CD14-positive monocyte (primary cell): ENCODE data around the gene KCNH5. TPM values are rescaled to one million over a fixed set of nuclear protein-coding genes. Genes with fewer than 3 reads are reported as not detected.

Experiments
- DNase-seq, 3 donors: peaks; one replicate each; pipeline ENCODE4 v3.0.0-alpha.2; 2011 to 2022
- H2AFZ ChIP-seq: 2 replicates; pipeline ENCODE4 v1.6.0; 2012; ENCODE audit warnings: mild to moderate bottlenecking, low read depth, low read length, inconsistent platforms; ENCODE audit not compliant: insufficient read depth, poor library complexity, severe bottlenecking
- H3K27ac ChIP-seq, 2 donors: 1 replicate in 1 of 2; 2 replicates in 1 of 2; pipeline ENCODE4 v1.5.1; 2012 to 2013; ENCODE audit warnings: low read length in 2 of 2, control low read depth in 1 of 2, inconsistent platforms in 1 of 2, low read depth in 1 of 2, mild to moderate bottlenecking in 1 of 2
- H3K27me3 ChIP-seq, 2 donors: one replicate each; pipeline versions ENCODE4 v1.6.0 to v1.6.1; 2011 to 2013; ENCODE audit warnings: low read length in 2 of 2; ENCODE audit not compliant: control insufficient read depth in 2 of 2, insufficient read depth in 2 of 2
- H3K36me3 ChIP-seq, 2 donors: replicated peaks in 1 of 2; 1 replicate in 1 of 2; 2 replicates in 1 of 2; pipeline versions ENCODE4 v1.5.1 to v1.6.1; 2012 to 2013; ENCODE audit warnings: low read length in 2 of 2, control low read depth in 1 of 2, inconsistent platforms in 1 of 2, mild to moderate bottlenecking in 1 of 2; ENCODE audit not compliant: insufficient read depth in 2 of 2, control insufficient read depth in 1 of 2
- H3K4me1 ChIP-seq, 2 donors: 1 replicate in 1 of 2; 2 replicates in 1 of 2; pipeline versions ENCODE4 v1.5.1 to v1.6.1; 2012 to 2013; ENCODE audit warnings: low read length in 2 of 2, control low read depth in 1 of 2, inconsistent platforms in 1 of 2, mild to moderate bottlenecking in 1 of 2, moderate library complexity in 1 of 2; ENCODE audit not compliant: insufficient read depth in 2 of 2, control insufficient read depth in 1 of 2
- H3K4me2 ChIP-seq: replicated peaks from 2 replicates; pipeline ENCODE3; 2012; ENCODE audit warnings: low read length, moderate library complexity, mild to moderate bottlenecking; ENCODE audit not compliant: poor library complexity, severe bottlenecking; ENCODE audit errors: extremely low read depth
- H3K4me3 ChIP-seq, 3 experiments: fragments of 200-600 bp in 1 of 3; sonication (generic) in 1 of 3; replicated peaks in 1 of 3; 1 replicate in 2 of 3; 2 replicates in 1 of 3; pipeline ENCODE4 v1.5.1; 2011 to 2013; ENCODE audit warnings: low read length in 3 of 3, mild to moderate bottlenecking in 3 of 3, control low read depth in 2 of 3, low read depth in 2 of 3, inconsistent platforms in 1 of 3, moderate library complexity in 1 of 3
- H3K79me2 ChIP-seq: 2 replicates; pipeline ENCODE4 v1.6.0; 2012; ENCODE audit warnings: mild to moderate bottlenecking, control low read depth, inconsistent platforms, low read length, moderate library complexity; ENCODE audit not compliant: insufficient read depth
- H3K9ac ChIP-seq: 2 replicates; pipeline ENCODE4 v1.6.0; 2017; ENCODE audit warnings: low read length, mild to moderate bottlenecking; ENCODE audit not compliant: insufficient read depth, poor library complexity, severe bottlenecking
- H3K9me3 ChIP-seq, 2 donors: replicated peaks in 1 of 2; 1 replicate in 1 of 2; 2 replicates in 1 of 2; pipeline versions ENCODE4 v1.5.1 to v1.6.1; 2012 to 2013; ENCODE audit warnings: low read length in 2 of 2, control low read depth in 1 of 2; ENCODE audit not compliant: control insufficient read depth in 1 of 2, insufficient read depth in 1 of 2
- H4K20me1 ChIP-seq: 2 replicates; pipeline ENCODE4 v1.6.0; 2012; ENCODE audit warnings: mild to moderate bottlenecking, low read length, control low read depth, moderate library complexity; ENCODE audit not compliant: insufficient read depth
- H3K27ac Mint-ChIP-seq, 7 donors: one replicate each; pipeline ENCODE4 v1.8.0; 2020; ENCODE audit warnings: mild to moderate bottlenecking in 7 of 7, mixed read lengths in 7 of 7, moderate library complexity in 6 of 7, inconsistent platforms in 2 of 7
- H3K27me3 Mint-ChIP-seq, 3 donors: one replicate each; pipeline ENCODE4 v1.8.0; 2021 to 2022; ENCODE audit warnings: low read depth in 3 of 3, mild to moderate bottlenecking in 3 of 3, mixed read lengths in 3 of 3, moderate library complexity in 3 of 3, inconsistent platforms in 1 of 3
- H3K36me3 Mint-ChIP-seq, 2 donors: one replicate each; pipeline ENCODE4 v1.8.0; 2020; ENCODE audit warnings: mixed read lengths in 2 of 2, inconsistent platforms in 1 of 2, mild to moderate bottlenecking in 1 of 2
- H3K4me1 Mint-ChIP-seq: one replicate; pipeline ENCODE4 v1.8.0; 2020; ENCODE audit warnings: mild to moderate bottlenecking, mixed read lengths
- H3K4me3 Mint-ChIP-seq, 2 donors: one replicate each; pipeline ENCODE4 v1.8.0; 2020; ENCODE audit warnings: mild to moderate bottlenecking in 2 of 2, mixed read lengths in 2 of 2, moderate library complexity in 1 of 2
- H3K9me3 Mint-ChIP-seq, 7 donors: one replicate each; pipeline ENCODE4 v1.8.0; 2020 to 2022; ENCODE audit warnings: mixed read lengths in 7 of 7, mild to moderate bottlenecking in 6 of 7, moderate library complexity in 6 of 7, inconsistent platforms in 2 of 7
- CTCF ChIP-seq: fragments of 200-600 bp; IDR thresholded peaks from one replicate; pipeline ENCODE4 v1.8.0; 2022; ENCODE audit warnings: antibody characterized with exemption, mild to moderate bottlenecking
- WGBS: methylation state at CpG from one replicate; pipeline ENCODE4 v1.1.5; 2013; ENCODE audit warnings: missing lambda C conversion rate; ENCODE audit not compliant: insufficient coverage; 5-methylcytosine and 5-hydroxymethylcytosine counted together
- intact Hi-C, 2 donors: fragments of 100-400 bp; cut with micrococcal nuclease; formaldehyde crosslinking; loops; one replicate each; pipeline versions ENCODE4 v1.15.0 to v1.15.1; 2023
- polyA plus RNA-seq, 3 donors: library from polyadenylated mRNA; depleted of rRNA in 1 of 3; unstranded in 2 of 3; stranded (reverse) in 1 of 3; fragments of 300-500 nt in 2 of 3; fragments of >200 nt in 1 of 3; fragmentation: Illumina TruSeq in 2 of 3; gene quantifications; 1 replicate in 2 of 3; 2 replicates in 1 of 3; pipeline ENCODE4 v1.2.3, GENCODE V29; 2012 to 2021

The KCNH5 gene
- polyA plus RNA-seq, 3 donors: not detected

GRCh38 chr14:62886461-62886860 is 158.8 kb downstream of the KCNH5 start:
- Histone ChIP-seq H3K4me1 (no peaks in the 10 kb centered on the region), H3K27ac (no peak overlapping the region), H3K4me2 (no peak overlapping the region), H3K79me2 (no peaks in the 10 kb centered on the region), H3K36me3 (no peaks in the 10 kb centered on the region), H4K20me1 (no peaks in the 10 kb centered on the region), H3K4me3 (no peak overlapping the region), H3K9ac (no peak overlapping the region), H3K27me3 (no peaks in the 10 kb centered on the region), H2AFZ (no peak overlapping the region), H3K9me3 (no peaks in the 10 kb centered on the region)
- intact Hi-C loops: no loop called here
- H3K27me3 Mint-ChIP-seq: no peaks in the 10 kb centered on the region
- H3K9me3 Mint-ChIP-seq: peaks cover 0 to 6% (median 0%) of the 10 kb centered on the region in 7 donors
- no peak overlapping the region for H3K27ac Mint-ChIP-seq
- TF ChIP-seq CTCF: no peak
- no peak overlapping the region for H3K4me3 Mint-ChIP-seq
- no peak for DNase-seq
- H3K4me1 Mint-ChIP-seq: no peaks in the 10 kb centered on the region
- no CpG with 5 or more reads among the region's 1 CpG for WGBS
- H3K36me3 Mint-ChIP-seq: no peaks in the 10 kb centered on the region

- no peak overlapping the region for H3K4me3 Mint-ChIP-seq
- no peak for TF ChIP-seq CTCF
- Histone ChIP-seq H3K36me3 (no peaks in the 10 kb centered on the region), H3K27me3 (no peaks in the 10 kb centered on the region), H3K9ac (no peak overlapping the region), H3K4me1 (no peaks in the 10 kb centered on the region), H3K79me2 (no peaks in the 10 kb centered on the region), H3K9me3 (no peaks in the 10 kb centered on the region), H3K4me3 (no peak overlapping the region), H3K27ac (no peak overlapping the region), H2AFZ (no peak overlapping the region), H3K4me2 (no peak overlapping the region), H4K20me1 (no peaks in the 10 kb centered on the region)
- no peaks in the 10 kb centered on the region for H3K36me3 Mint-ChIP-seq
- intact Hi-C loops: no loop called here
- peaks cover 0 to 6% (median 0%) of the 10 kb centered on the region in 7 donors for H3K9me3 Mint-ChIP-seq
- H3K4me1 Mint-ChIP-seq: no peaks in the 10 kb centered on the region
- DNase-seq: no peak
- no CpG with 5 or more reads among the region's 2 CpGs for WGBS
- H3K27me3 Mint-ChIP-seq: no peaks in the 10 kb centered on the region
- no peak overlapping the region for H3K27ac Mint-ChIP-seq
These were observed 159.8 kb downstream of the KCNH5 start for GRCh38 chr14:62885451-62885850.
